Renal cortex interstitium (tissue), 11 donors: Measurements from ENCODE around the gene RAB11B. TPM values are rescaled to one million over a fixed set of nuclear protein-coding genes. Genes with fewer than 3 reads are reported as not detected.
"Not testable (repeated sequence)": the region's sequence is repeated elsewhere in the genome, so short reads cannot be mapped to it uniquely, and the experiment has no call there.

ENCODE experiments used
- DNase-seq, 11 donors: peaks; one replicate each; pipeline ENCODE4 v3.0.0-alpha.2; 2013; ENCODE audit warnings: low read depth in 9 of 11, low spot score in 4 of 11; ENCODE audit errors: extremely low read depth in 1 of 11
- polyA plus RNA-seq, 3 donors: library from polyadenylated mRNA; unstranded; fragments of 120-200 nt; gene quantifications; one replicate each; pipeline ENCODE4 v1.2.1, GENCODE V29; 2013; ENCODE audit not compliant: insufficient read length in 3 of 3

RAB11B gene
- polyA plus RNA-seq, 3 donors = 122 to 168 (median 165) TPM

DNA sequence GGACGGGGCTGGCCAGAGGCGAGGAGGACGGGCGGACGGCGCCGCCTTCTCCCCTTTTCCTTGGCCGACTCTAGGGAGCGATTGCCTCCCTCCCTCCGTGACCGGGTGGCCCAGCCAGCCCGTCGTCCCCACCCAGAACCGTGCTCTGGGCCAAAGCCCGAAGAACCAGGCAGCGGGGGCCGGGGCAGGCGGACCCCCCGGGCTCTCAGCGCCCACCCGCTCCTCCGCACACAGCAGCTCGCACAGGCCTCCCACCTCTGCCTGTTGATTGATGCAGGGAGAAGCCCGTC, 13.6 kb downstream of the RAB11B start:
- no peak for DNase-seq

DNA sequence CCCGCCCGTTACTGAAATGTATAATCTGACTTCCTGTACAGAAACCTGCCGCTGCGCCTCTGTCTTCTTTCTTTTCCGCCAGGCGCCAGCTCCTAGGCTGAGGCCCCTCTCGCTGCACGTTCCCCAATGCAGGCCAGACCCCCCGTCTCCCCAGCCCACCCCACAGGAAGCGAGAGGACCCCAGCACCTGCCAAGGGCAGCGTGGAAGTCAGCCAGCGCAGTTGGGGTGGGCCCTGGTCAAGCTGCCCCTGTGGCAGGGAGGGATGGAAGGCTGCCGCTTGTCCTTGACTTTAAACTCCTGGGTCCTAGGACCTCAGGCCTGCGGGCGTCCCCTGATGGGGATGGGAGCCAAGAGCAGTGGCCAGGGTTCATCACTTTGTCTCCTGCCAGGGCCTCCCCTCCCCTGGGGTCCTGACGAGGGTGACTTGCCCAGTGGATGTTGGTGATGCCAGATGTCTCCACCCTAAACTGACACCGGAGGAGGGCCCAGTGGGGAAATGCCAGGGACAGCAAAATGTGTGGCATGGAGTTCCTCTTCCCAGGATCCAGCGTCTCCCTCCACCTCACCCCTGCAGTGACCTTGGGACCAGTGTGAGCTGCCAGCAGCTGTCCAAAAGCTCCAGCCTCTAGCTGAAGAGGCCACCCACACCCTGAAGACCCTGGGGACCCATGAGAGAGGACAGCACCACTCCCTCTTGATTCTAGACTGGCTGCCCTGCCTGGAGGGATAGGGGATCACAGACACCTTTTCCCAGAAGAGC, 14.4 kb downstream of the RAB11B start:
- DNase-seq = no peak

DNA sequence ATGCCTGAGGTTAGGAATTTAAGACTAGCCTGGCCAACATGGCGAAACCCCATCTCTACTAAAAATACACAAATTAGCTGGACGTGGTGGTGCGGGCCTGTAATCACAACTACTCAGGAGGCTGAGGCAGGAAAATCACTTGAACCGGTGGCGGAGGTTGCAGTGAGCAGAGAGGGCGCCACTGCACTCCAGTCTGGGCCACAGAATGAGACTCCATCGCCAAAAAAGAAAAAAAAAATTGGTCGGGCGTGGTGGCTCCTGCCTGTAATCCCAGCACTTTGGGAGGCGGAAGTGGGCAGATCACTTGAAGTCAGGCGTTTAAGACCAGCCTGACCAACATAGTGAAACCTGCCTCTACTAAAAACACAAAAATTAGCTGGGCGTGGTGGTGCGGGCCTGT, 20.6 kb downstream of the RAB11B start:
- not testable (repeated sequence) for DNase-seq

GRCh38 chr19:8412783-8413628, 22.8 kb downstream of the RAB11B start, which contains the start of gene MARCHF2:
Gene MARCHF2 (plus strand): TSS chr19:8413305. CDS start chr19:8421841, 8,536 bp downstream.
- peak; percentile 87 to 96 (median 93) for DNase-seq

- DNase-seq = no peak
Measured at GRCh38 chr19:8413629-8413995, 23.5 kb downstream of the RAB11B start.

GRCh38 chr19:8416796-8417195, 26.6 kb downstream of the RAB11B start:
- no peak for DNase-seq

- no peak for DNase-seq
Measured at GRCh38 chr19:8421484-8422461, 31.6 kb downstream of the RAB11B start.

DNA sequence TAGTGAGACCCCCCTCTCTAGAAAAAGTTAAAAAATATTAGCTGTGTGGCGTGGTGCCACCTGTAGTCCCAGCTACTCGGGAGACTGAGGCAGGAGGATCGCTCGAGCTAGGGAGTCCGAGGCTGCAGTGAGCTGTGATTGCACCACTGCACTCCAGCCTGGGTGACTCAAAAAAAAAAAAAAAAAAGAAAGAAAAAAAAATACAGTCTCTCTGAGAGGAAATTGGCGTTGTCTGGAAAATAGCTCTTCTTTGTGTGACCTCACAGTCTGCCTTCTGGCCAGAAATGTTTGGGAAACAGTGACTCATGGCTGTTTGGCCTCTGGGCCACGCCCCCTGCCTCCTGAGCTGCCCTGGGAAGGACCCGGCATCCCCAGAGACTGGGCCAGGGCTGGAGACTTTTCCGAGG, 33.7 kb downstream of the RAB11B start:
- DNase-seq = peak in 3 of 11 donors; percentile 35 to 41 (median 37)

- not testable (repeated sequence) for DNase-seq
Measured at GRCh38 chr19:8425331-8425730, 35.2 kb downstream of the RAB11B start.

- no peak for DNase-seq
Measured at GRCh38 chr19:8426283-8426682, 36.1 kb downstream of the RAB11B start.

DNA sequence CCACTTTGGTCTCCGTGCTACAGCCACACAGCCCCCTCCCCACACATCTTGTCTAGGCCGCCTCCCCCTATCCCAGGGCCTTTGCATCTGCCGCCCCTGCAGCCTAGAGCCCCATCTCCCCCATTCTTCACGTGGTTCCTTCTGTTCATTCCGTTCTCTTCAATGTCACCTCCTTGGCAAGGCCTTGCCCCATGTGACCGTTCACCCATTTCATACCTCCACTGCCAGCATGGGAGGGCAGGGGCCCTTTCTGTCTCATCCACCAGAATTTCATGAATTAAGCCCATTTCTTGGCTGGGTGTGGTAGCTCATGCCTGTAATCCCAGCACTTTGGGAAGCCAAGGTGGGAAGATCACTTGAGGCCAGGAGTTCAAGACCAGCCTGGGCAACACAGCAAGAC, 38.9 kb downstream of the RAB11B start:
- DNase-seq = no peak

- no peak for DNase-seq
Measured at GRCh38 chr19:8429826-8430225, 39.7 kb downstream of the RAB11B start.

- DNase-seq = no peak
Measured at GRCh38 chr19:8430650-8431049, 40.5 kb downstream of the RAB11B start.

GRCh38 chr19:8438236-8438635, 48.1 kb downstream of the RAB11B start:
- no peak for DNase-seq

DNA sequence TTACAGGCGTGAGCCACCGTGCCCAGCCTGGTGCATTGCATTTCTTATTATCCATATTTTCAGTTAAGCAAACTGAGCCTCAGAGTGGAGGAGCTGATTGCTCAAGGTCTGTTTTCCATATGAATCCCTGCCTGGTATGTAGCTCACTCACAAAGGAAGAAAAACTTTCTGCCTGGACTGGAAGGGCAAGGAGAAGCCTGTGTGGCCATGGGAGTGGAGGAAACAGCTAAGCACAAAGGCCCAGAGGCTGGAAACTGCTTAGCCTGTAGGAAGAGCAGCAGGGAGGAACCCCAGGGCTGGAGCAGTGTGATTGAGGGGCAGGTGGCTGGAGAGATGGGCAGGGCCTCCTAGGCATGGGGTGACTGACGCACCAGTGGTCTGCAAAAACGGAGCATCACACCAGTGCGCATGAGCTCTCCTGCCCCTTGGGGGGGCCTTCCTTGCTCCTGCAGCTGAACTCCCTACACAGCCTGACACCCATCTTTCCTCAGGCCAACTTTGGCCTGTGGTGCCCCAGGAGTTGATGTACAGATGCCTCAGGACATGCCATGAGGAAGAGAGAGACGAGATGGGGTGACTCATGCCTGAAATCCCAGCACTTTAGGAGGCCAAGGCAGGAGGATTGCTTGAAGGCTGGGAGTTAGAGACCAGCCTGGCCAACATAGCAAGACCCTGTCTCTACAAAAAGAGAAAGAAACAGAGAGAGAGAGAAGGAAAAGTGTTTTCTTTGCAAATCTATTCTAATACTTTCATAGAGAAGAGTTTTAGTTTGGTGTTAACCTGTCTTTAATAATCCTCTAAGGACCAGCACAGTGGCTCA, 51.8 kb downstream of the RAB11B start:
- DNase-seq = no peak

DNA sequence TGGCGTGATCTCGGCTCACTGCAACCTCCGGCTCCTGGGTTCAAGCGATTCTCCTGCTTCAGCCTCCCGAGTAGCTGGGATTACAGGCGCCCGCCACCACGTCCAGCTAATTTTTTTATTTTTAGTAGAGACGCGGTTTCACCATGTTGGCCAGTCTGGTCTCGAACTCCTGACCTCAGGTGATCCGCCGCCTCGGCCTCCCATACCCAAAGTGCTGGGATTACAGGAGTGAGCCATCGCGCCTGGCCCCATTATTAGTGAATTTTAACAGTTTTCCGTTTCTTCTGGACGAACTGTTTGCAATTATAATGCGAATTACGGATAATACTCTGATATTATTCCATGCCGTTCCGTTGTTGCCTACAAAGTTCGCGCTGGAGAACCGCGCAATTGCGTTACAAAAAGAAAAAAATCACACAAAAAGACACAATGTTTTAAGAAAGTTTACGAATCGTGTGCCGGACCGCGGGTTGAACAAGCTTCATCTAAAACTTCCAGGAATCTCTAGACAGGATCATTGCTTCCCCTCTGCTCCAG, 54.0 kb downstream of the RAB11B start:
- not testable (repeated sequence) for DNase-seq

- DNase-seq = peak; percentile 93 to 98 (median 96)
Measured at GRCh38 chr19:8444677-8445487, 54.7 kb downstream of the RAB11B start, which contains the start of gene HNRNPM. Gene HNRNPM (plus strand): TSS chr19:8444975. CDS start chr19:8444999, 24 bp downstream.
